Type B pancreatic cell (in vitro differentiated cells): Measurements from ENCODE around the gene LIMCH1. TPM values are rescaled to one million over a fixed set of nuclear protein-coding genes. Genes with fewer than 3 reads are reported as not detected.

Experiments used
- DNase-seq: peaks from one replicate; pipeline ENCODE4 v3.0.0; 2021; ENCODE audit warnings: mixed read lengths; ENCODE audit not compliant: unreplicated experiment; ENCODE audit errors: extremely low spot score
- H3K27ac Mint-ChIP-seq: 2 replicates; pipeline ENCODE4 v1.8.0; 2021; ENCODE audit warnings: mild to moderate bottlenecking, mixed read lengths
- H3K27me3 Mint-ChIP-seq: 2 replicates; pipeline ENCODE4 v1.8.0; 2021; ENCODE audit warnings: mixed read lengths
- H3K36me3 Mint-ChIP-seq: 2 replicates; pipeline ENCODE4 v1.8.0; 2021; ENCODE audit warnings: mixed read lengths
- H3K4me1 Mint-ChIP-seq: one replicate; pipeline ENCODE4 v1.8.0; 2021; ENCODE audit warnings: mixed read lengths; ENCODE audit not compliant: unreplicated experiment
- H3K4me3 Mint-ChIP-seq: 2 replicates; pipeline ENCODE4 v1.8.0; 2021; ENCODE audit warnings: mild to moderate bottlenecking, mixed read lengths
- H3K9me3 Mint-ChIP-seq: 2 replicates; pipeline ENCODE4 v1.8.0; 2021; ENCODE audit warnings: mixed read lengths
- total RNA-seq: library from RNA; stranded (reverse); gene quantifications from 2 replicates; pipeline ENCODE4 v1.2.1, GENCODE V29; 2021; ENCODE audit warnings: low replicate concordance
- TF ChIP-seq, protein P1 (sequence below): fragments of 200-600 bp; sonication (generic); conservative IDR thresholded peaks from 2 replicates; pipeline ENCODE4 v1.5.0; 2021; ENCODE audit warnings: antibody characterized with exemption, mild to moderate bottlenecking

Gene LIMCH1
- total RNA-seq, 1 donor from 2014 or later = 67.9 TPM

DNA sequence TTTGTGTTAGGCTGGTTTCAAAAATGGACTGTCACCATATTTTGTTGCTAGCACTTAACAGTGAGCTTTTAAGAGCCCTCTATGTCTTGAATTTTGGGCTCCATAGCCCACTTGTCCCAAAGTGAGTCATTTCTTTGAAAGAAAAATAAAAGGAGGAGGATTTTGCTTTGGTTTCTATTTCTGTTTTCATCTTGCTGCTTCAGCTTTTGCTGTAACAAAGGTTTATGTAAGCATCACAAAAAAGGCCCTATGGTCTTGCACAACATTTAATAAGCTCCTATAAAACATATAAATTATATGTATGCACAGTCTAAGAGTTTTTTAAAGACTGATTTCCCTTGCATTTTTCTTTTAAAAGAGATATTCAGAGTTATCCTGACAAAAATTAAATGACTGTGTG, 105.4 kb downstream of the LIMCH1 start:
- Mint-ChIP-seq H3K4me1 (peaks cover 41% of the 10 kb centered on the region), H3K27me3 (peaks cover 20% of the 10 kb centered on the region), H3K9me3 (no peaks in the 10 kb centered on the region), H3K4me3 (no peak overlapping the region), H3K36me3 (peaks cover 19% of the 10 kb centered on the region), H3K27ac (peak overlapping the region; percentile 39)
- TF ChIP-seq, protein P1, sequence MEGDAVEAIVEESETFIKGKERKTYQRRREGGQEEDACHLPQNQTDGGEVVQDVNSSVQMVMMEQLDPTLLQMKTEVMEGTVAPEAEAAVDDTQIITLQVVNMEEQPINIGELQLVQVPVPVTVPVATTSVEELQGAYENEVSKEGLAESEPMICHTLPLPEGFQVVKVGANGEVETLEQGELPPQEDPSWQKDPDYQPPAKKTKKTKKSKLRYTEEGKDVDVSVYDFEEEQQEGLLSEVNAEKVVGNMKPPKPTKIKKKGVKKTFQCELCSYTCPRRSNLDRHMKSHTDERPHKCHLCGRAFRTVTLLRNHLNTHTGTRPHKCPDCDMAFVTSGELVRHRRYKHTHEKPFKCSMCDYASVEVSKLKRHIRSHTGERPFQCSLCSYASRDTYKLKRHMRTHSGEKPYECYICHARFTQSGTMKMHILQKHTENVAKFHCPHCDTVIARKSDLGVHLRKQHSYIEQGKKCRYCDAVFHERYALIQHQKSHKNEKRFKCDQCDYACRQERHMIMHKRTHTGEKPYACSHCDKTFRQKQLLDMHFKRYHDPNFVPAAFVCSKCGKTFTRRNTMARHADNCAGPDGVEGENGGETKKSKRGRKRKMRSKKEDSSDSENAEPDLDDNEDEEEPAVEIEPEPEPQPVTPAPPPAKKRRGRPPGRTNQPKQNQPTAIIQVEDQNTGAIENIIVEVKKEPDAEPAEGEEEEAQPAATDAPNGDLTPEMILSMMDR = no peak
- no peak for DNase-seq

DNA sequence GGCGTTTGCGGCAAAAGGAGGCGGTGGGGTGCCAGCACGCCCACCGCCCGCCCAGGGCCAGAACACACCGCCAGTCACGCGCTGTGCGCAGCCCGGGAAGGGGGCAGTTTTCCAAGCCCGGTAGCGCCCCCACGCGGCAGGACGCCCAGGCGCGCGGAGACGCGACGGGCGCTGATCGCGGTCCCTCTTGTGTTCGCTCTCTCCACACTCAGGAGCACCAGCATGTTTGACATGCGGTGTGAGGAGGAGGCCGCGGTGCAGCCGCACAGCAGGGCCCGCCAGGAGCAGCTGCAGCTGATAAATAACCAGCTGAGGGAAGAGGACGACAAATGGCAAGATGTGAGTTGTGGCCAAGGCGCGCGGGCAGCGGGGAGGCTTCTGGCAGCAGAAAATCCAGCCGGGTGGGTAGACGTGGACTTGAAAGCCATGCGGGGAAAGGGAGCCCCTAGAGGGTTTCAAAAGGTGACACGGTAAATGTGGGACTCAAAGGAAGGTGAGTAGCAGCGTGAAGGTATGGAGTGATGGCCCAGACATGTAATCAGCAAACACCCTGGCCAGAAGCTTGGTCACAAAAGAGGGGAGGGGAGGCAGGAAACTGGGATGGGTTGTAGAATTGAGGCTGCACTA, 106.4 kb downstream of the LIMCH1 start:
- Mint-ChIP-seq H3K9me3 (no peaks in the 10 kb centered on the region), H3K27me3 (peaks cover 20% of the 10 kb centered on the region), H3K4me3 (peak overlapping the region; percentile 79), H3K4me1 (peaks cover 30% of the 10 kb centered on the region), H3K36me3 (peaks cover 19% of the 10 kb centered on the region), H3K27ac (peak overlapping the region; percentile 14)
- peak; percentile 85 for DNase-seq
- TF ChIP-seq, protein P1 = peak; percentile 99

DNA sequence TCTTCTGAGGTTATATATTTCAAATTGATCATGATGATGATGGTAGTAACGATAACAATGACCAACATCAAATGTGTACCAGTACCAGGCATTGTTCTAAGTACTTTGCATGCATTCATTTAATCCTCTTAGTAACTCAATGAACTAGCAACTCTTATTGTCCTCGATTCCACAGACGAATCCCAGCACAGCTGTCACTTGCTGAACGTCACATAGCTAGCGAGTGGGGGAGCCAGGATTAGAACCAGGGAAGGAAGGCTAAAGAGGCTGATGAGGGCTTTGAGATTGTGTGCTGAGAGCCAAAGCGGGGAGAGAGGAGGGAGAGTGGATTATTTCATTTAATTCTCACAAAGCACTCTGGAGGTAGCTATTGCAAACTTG, 106.9 kb downstream of the LIMCH1 start:
- H3K36me3 Mint-ChIP-seq = peaks cover 19% of the 10 kb centered on the region
- peaks cover 25% of the 10 kb centered on the region for H3K4me1 Mint-ChIP-seq
- peak overlapping the region; percentile 79 for H3K4me3 Mint-ChIP-seq
- no peak overlapping the region for H3K27ac Mint-ChIP-seq
- H3K27me3 Mint-ChIP-seq = peaks cover 20% of the 10 kb centered on the region
- TF ChIP-seq, protein P1 = no peak
- DNase-seq = no peak
- no peaks in the 10 kb centered on the region for H3K9me3 Mint-ChIP-seq

DNA sequence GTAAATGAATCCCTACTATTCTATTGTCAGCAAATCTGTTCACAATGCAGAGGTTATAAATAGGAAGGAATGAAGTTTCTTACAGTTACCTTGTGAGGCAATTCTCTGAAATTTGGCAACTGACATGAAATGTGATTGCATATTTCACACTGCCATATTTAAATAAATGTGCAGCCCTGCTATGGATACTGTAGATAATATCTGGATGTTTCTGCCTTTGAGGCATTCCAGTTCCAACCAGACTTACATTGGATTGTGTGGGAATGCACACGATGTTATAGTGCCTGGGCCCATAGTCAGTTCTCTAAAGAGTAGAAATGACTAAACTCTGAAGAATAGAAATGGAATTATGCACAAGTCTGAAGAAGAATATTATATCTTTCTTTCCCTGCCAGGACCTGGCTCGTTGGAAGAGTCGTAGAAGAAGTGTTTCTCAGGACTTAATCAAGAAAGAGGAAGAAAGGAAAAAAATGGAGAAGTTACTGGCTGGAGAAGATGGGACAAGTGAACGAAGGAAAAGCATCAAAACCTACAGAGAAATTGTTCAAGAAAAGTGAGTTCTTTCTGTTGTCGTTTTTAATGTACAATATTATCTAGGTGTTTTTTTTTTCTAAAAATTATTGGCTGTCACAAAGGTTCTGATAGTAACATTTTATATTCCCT, 107.9 kb downstream of the LIMCH1 start:
- Mint-ChIP-seq H3K4me1 (peaks cover 16% of the 10 kb centered on the region), H3K4me3 (no peak overlapping the region), H3K9me3 (no peaks in the 10 kb centered on the region), H3K27ac (no peak overlapping the region), H3K27me3 (peaks cover 20% of the 10 kb centered on the region), H3K36me3 (peaks cover 23% of the 10 kb centered on the region)
- no peak for DNase-seq
- TF ChIP-seq, protein P1 = no peak

DNA sequence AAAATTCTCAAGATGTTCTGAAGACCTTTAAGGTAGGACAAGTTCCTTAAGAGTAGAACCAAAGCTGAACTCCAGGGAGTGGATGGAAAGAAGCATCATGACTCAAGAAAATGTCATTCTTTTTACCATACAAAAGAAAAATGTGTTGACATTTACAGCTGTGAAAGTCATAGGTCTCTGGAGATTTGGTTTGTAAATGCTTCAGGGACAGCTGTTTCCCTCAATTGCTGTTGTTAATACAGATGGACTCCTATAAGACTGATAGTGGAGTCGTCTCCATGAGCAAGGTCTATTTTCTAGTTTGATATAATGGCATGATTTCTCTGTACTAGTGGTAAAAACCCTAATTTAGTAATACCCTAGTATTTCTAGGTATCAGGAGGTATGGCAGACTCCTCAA, 108.9 kb downstream of the LIMCH1 start:
- H3K4me1 Mint-ChIP-seq = peaks cover 14% of the 10 kb centered on the region
- H3K4me3 Mint-ChIP-seq = no peak overlapping the region
- peaks cover 20% of the 10 kb centered on the region for H3K27me3 Mint-ChIP-seq
- TF ChIP-seq, protein P1 = no peak
- H3K27ac Mint-ChIP-seq = no peak overlapping the region
- DNase-seq = no peak
- H3K9me3 Mint-ChIP-seq = no peaks in the 10 kb centered on the region
- peaks cover 31% of the 10 kb centered on the region for H3K36me3 Mint-ChIP-seq
